ENCODE results near the gene CAMTA1.

DNA sequence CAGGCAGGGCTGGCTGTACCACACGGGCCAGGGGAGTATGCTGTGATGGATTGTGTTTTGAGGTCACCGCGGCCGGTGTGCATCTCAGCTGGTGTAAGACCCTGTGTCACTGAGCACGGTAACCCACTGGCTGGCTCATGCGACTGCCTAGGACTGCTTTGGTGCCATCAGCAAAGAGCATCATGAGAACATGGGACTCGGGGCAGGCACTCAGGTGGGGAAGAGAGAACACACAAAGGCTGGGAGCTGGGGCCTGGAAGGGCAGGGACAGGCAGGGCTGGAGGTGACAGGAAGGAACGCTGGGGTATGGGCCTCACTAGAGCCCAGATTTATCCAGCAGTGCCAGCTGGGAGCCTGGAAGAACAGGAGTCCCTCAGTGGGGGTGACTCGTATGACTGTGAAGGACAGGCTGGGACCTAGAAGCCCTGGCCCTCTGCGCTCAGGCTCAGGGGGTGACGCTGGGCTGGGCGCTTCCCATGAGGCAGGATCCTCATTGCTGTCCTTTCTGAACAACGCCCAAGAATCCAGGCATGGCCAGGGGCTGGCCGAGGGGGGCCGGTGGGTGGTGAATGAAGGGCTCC is 775.4 kb downstream of the CAMTA1 start:
- TF ChIP-seq, protein P1, sequence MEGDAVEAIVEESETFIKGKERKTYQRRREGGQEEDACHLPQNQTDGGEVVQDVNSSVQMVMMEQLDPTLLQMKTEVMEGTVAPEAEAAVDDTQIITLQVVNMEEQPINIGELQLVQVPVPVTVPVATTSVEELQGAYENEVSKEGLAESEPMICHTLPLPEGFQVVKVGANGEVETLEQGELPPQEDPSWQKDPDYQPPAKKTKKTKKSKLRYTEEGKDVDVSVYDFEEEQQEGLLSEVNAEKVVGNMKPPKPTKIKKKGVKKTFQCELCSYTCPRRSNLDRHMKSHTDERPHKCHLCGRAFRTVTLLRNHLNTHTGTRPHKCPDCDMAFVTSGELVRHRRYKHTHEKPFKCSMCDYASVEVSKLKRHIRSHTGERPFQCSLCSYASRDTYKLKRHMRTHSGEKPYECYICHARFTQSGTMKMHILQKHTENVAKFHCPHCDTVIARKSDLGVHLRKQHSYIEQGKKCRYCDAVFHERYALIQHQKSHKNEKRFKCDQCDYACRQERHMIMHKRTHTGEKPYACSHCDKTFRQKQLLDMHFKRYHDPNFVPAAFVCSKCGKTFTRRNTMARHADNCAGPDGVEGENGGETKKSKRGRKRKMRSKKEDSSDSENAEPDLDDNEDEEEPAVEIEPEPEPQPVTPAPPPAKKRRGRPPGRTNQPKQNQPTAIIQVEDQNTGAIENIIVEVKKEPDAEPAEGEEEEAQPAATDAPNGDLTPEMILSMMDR (IDR thresholded peaks at IDR 0.05; ENCODE audit: insufficient read depth, low read depth, low read length), result no peak
- TF ChIP-seq EZH2 (IDR thresholded peaks at IDR 0.05; ENCODE audit: insufficient read depth, low read length), result no peak

Data from astrocyte (in vitro differentiated cells and primary cell).